Thoracic aorta (tissue), 2 donors: Measurements from ENCODE around the gene CPLX3. TPM values are rescaled to one million over a fixed set of nuclear protein-coding genes. Genes with fewer than 3 reads are reported as not detected.
A peak's percentile ranks its signal among the peaks of the same experiment; 100 is the strongest.

ENCODE experiments used
- ATAC-seq: fragments of 150-250 bp; one replicate; pipeline ENCODE4 v1.8.0; 2017; ENCODE audit warnings: low read depth; ENCODE audit not compliant: insufficient number of reproducible peaks, low FRiP score
- DNase-seq: peaks from one replicate; pipeline ENCODE4 v3.0.0-alpha.2; 2020; ENCODE audit warnings: low spot score
- H3K27ac ChIP-seq, 2 donors: fragments of 200-600 bp; sonication (generic); 1 replicate in 1 of 2; 2 replicates in 1 of 2; pipeline ENCODE4 v1.5.1; 2016; ENCODE audit warnings: mild to moderate bottlenecking in 2 of 2, moderate library complexity in 2 of 2
- H3K27me3 ChIP-seq: fragments of 200-600 bp; sonication (generic); replicated peaks from 2 replicates; pipeline ENCODE4 v1.6.0; 2016; ENCODE audit warnings: mild to moderate bottlenecking; ENCODE audit not compliant: insufficient read depth
- H3K36me3 ChIP-seq: fragments of 200-600 bp; sonication (generic); one replicate; pipeline ENCODE4 v1.5.1; 2016
- H3K4me1 ChIP-seq, 2 donors: fragments of 200-600 bp; sonication (generic); 1 replicate in 1 of 2; 2 replicates in 1 of 2; pipeline versions ENCODE4 v1.5.1 to v1.6.0; 2016; ENCODE audit warnings: low read depth in 2 of 2, mild to moderate bottlenecking in 1 of 2; ENCODE audit not compliant: control insufficient read depth in 1 of 2
- H3K4me3 ChIP-seq: fragments of 200-600 bp; sonication (generic); 2 replicates; pipeline ENCODE4 v1.5.1; 2016; ENCODE audit warnings: mild to moderate bottlenecking
- H3K9me3 ChIP-seq: fragments of 200-600 bp; sonication (generic); 2 replicates; pipeline ENCODE4 v1.5.1; 2016
- total RNA-seq, 2 donors: library from RNA; depleted of rRNA; stranded (reverse); fragments of >200 nt; gene quantifications; one replicate each; pipeline versions ENCODE4 v1.1.0 to v1.2.3, GENCODE V29; 2016
- TF ChIP-seq, protein P1 (sequence below): fragments of 200-600 bp; sonication (generic); IDR thresholded peaks from one replicate; pipeline ENCODE4 v1.5.1; 2019; ENCODE audit warnings: antibody characterized with exemption

CPLX3 gene
- total RNA-seq, 2 donors from 2014 or later, result not detected

DNA sequence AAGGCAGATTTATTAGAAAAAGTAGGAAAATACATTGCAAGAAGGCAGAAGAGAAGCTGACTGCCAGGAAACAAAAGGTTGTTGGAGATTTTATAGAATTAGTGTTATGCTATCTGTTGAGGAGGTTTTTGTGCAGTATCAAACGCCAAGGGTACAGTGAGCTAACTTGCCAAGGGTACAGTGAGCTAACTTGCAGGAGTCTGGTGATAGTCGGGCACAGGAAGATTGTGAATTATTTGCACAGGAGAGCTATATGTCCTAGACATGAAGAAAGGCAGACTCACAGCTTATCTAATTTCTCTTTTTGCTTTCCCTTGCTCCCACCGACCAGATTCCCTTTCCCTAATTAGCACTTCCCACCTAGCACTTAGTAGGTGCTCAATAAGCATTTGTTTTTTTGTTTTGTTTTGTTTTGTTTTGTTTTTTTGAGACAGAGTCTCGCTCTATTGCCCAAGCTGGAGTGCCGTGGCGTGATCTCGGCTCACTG, 47.2 kb upstream of the CPLX3 start:
- Histone ChIP-seq H3K27ac (no peak overlapping the region), H3K36me3 (no peaks in the 10 kb centered on the region), H3K4me3 (no peak overlapping the region), H3K4me1 (peaks cover 25 to 28% of the 10 kb centered on the region in 2 donors), H3K27me3 (no peaks in the 10 kb centered on the region), H3K9me3 (no peaks in the 10 kb centered on the region)
- ATAC-seq (no peak), DNase-seq (no peak)
- TF ChIP-seq, protein P1, sequence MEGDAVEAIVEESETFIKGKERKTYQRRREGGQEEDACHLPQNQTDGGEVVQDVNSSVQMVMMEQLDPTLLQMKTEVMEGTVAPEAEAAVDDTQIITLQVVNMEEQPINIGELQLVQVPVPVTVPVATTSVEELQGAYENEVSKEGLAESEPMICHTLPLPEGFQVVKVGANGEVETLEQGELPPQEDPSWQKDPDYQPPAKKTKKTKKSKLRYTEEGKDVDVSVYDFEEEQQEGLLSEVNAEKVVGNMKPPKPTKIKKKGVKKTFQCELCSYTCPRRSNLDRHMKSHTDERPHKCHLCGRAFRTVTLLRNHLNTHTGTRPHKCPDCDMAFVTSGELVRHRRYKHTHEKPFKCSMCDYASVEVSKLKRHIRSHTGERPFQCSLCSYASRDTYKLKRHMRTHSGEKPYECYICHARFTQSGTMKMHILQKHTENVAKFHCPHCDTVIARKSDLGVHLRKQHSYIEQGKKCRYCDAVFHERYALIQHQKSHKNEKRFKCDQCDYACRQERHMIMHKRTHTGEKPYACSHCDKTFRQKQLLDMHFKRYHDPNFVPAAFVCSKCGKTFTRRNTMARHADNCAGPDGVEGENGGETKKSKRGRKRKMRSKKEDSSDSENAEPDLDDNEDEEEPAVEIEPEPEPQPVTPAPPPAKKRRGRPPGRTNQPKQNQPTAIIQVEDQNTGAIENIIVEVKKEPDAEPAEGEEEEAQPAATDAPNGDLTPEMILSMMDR, result no peak

- Histone ChIP-seq H3K27ac (no peak overlapping the region), H3K9me3 (no peaks in the 10 kb centered on the region), H3K27me3 (no peaks in the 10 kb centered on the region), H3K36me3 (no peaks in the 10 kb centered on the region), H3K4me3 (peak overlapping the region; percentile 88), H3K4me1 (peaks cover 33 to 44% of the 10 kb centered on the region in 2 donors)
- TF ChIP-seq, protein P1, result no peak
- no peak for ATAC-seq
- no peak for DNase-seq
Observed at GRCh38 chr15:74780523-74781430, 45.6 kb upstream of the CPLX3 start.

DNA sequence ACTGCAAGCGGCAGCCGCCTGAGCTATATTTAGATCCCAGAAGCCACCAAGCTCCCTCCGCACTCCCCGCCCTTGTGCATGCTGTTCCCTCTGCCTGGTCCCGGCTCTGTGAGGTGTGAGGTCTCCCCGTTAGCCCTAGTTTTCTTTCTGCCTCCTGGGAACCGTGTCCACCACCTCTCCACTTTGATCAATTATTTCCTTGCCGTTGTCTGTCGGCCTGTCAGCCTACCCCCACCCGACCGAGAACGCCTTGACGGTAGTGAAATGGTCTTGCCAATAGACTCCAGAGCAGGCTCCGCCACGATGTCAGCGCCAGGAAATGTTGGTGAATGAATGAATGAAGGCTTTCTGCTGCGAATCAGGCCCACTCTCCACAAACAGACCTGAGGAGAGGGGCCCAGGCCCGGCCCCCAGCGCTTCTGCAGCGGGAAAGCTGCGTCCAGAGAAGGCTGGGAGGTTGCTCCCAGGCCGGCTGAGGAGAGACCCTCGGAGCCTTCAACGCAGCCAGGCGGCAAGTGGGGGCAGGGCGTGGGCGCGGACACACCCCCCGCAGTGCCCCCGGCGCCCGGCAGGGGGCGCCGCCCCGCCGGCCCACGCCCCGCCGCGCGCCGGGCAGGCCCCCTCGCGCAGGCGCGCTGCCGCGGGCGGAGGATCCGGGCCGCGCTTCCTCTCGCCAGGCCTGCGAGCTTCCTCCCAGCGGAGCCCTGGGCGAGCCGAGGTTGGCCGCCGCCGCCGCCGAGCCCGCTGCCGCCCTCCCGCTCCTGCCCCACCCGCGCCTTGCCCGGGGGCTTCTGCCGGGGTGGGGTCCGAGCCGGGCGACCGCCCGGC, 44.8 kb upstream of the CPLX3 start, which contains the start of gene CSK:
Gene CSK, plus strand, starts transcription at position 650 of the 828 bp plus-strand sequence. CDS start 16,218 bp downstream, outside the sequence.
- H3K27ac ChIP-seq, result peak within 1 kb of the TSS; percentile 45 to 48
- DNase-seq, result no peak
- peak within 1 kb of the TSS; percentile 88 for H3K4me3 ChIP-seq
- TF ChIP-seq, protein P1, result peak; percentile 65
- H3K27me3 ChIP-seq, result no peaks in the 10 kb centered on the region
- H3K4me1 ChIP-seq, result peaks cover 39 to 52% of the 10 kb centered on the region in 2 donors
- no peaks in the 10 kb centered on the region for H3K9me3 ChIP-seq
- ATAC-seq, result peak; percentile 69
- H3K36me3 ChIP-seq, result no peaks in the 10 kb centered on the region

DNA sequence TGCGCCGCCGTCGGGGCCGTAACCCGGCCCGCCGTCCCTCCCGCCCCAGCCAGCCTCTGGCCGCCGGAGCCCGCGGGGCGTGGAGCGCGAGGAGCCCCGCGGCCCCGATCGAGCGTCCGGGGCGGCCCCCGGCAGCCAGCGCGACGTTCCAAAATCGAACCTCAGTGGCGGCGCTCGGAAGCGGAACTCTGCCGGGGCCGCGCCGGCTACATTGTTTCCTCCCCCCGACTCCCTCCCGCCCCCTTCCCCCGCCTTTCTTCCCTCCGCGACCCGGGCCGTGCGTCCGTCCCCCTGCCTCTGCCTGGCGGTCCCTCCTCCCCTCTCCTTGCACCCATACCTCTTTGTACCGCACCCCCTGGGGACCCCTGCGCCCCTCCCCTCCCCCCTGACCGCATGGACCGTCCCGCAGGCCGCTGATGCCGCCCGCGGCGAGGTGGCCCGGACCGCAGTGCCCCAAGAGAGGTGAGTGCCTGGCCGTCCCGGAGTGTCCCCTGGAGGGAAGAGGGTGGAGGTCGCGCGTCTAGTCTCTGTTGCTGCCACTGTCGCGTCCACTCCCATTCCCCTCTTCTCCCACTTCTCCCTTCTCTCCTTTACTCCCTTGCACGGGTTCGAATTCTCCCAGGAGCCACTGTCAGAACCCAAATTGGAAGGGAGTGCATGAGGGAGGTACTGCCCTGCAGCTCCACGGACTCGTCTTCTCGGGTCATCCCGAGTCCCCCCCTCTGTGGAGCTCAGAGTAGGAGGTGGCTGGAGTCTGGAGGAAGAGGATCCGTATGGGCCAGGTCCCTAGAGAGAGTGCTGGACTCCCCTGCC, 44.0 kb upstream of the CPLX3 start:
- Histone ChIP-seq H3K36me3 (no peaks in the 10 kb centered on the region), H3K27me3 (no peaks in the 10 kb centered on the region), H3K4me1 (peaks cover 47 to 61% of the 10 kb centered on the region in 2 donors), H3K27ac (peak overlapping the region; percentile 45 to 48), H3K9me3 (no peaks in the 10 kb centered on the region), H3K4me3 (peak overlapping the region; percentile 88)
- TF ChIP-seq, protein P1, result no peak
- no peak for ATAC-seq
- no peak for DNase-seq
